H1 (cell line): ENCODE data around the gene RXRA.

Experiments used
- BACH1 ChIP-seq: IDR thresholded peaks from 2 replicates; pipeline ENCODE4 v1.6.1; 2012; ENCODE audit warnings: low read length, improper control_type of control experiment
- CEBPB ChIP-seq: IDR thresholded peaks from 2 replicates; pipeline ENCODE4 v1.6.1; 2012; ENCODE audit warnings: low read depth, low read length
- CREB1 ChIP-seq: IDR thresholded peaks from 2 replicates; pipeline ENCODE4 v1.6.1; 2012; ENCODE audit warnings: inconsistent platforms
- POLR2A ChIP-seq, 2 experiments: IDR thresholded peaks; 1 replicate in 1 of 2; 2 replicates in 1 of 2; pipeline ENCODE4 v1.6.1; 2011; ENCODE audit warnings: low read depth in 2 of 2, low read length in 2 of 2, mild to moderate bottlenecking in 2 of 2; ENCODE audit errors: control extremely low read depth in 1 of 2
- RAD21 ChIP-seq, 2 experiments: IDR thresholded peaks in 1 of 2; conservative IDR thresholded peaks in 1 of 2; 2 replicates each; pipeline ENCODE4 v1.6.1; 2011; ENCODE audit warnings: low read depth in 2 of 2, low read length in 2 of 2, improper control_type of control experiment in 1 of 2, inconsistent platforms in 1 of 2, mild to moderate bottlenecking in 1 of 2, moderate library complexity in 1 of 2
- SIX5 ChIP-seq: IDR thresholded peaks from 2 replicates; pipeline ENCODE4 v1.6.1; 2011; ENCODE audit warnings: mild to moderate bottlenecking, low read depth, low read length
- SP1 ChIP-seq: IDR thresholded peaks from 2 replicates; pipeline ENCODE4 v1.6.1; 2011; ENCODE audit warnings: low read depth, low read length
- YY1 ChIP-seq: IDR thresholded peaks from 2 replicates; pipeline ENCODE4 v1.6.1; 2011; ENCODE audit warnings: low read depth, mild to moderate bottlenecking, low read length
- TF ChIP-seq, protein P1 (sequence below), 3 experiments: IDR thresholded peaks; 1 replicate in 2 of 3; 2 replicates in 1 of 3; pipeline versions ENCODE4 v1.5.1 to v1.6.1; 2011; ENCODE audit warnings: low read length in 3 of 3, mild to moderate bottlenecking in 3 of 3, inconsistent platforms in 2 of 3, low read depth in 1 of 3, moderate library complexity in 1 of 3; ENCODE audit not compliant: insufficient read depth in 1 of 3; ENCODE audit errors: control extremely low read depth in 1 of 3

- TF ChIP-seq, protein P1, sequence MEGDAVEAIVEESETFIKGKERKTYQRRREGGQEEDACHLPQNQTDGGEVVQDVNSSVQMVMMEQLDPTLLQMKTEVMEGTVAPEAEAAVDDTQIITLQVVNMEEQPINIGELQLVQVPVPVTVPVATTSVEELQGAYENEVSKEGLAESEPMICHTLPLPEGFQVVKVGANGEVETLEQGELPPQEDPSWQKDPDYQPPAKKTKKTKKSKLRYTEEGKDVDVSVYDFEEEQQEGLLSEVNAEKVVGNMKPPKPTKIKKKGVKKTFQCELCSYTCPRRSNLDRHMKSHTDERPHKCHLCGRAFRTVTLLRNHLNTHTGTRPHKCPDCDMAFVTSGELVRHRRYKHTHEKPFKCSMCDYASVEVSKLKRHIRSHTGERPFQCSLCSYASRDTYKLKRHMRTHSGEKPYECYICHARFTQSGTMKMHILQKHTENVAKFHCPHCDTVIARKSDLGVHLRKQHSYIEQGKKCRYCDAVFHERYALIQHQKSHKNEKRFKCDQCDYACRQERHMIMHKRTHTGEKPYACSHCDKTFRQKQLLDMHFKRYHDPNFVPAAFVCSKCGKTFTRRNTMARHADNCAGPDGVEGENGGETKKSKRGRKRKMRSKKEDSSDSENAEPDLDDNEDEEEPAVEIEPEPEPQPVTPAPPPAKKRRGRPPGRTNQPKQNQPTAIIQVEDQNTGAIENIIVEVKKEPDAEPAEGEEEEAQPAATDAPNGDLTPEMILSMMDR (IDR thresholded peaks at IDR 0.05; ENCODE audit: control extremely low read depth in 1 of 3, insufficient read depth in 1 of 3, low read depth in 1 of 3, low read length in 3 of 3), result no peak
- no peak for TF ChIP-seq CREB1
- TF ChIP-seq CEBPB, result no peak
- no peak for TF ChIP-seq YY1
- no peak for TF ChIP-seq BACH1
- TF ChIP-seq SP1, result no peak
- TF ChIP-seq RAD21 (IDR thresholded peaks at IDR 0.05 in 1 of 2, conservative IDR thresholded peaks at IDR 0.05 in 1 of 2; ENCODE audit: low read depth in 2 of 2, low read length in 2 of 2), result no peak
- TF ChIP-seq POLR2A (IDR thresholded peaks at IDR 0.05; ENCODE audit: control extremely low read depth in 1 of 2, low read depth in 2 of 2, low read length in 2 of 2), result no peak
- TF ChIP-seq SIX5, result no peak
These were observed 39.6 kb downstream of the RXRA start for GRCh38 chr9:134365791-134366222.
